Retinal pigment epithelial cell (primary cell): ENCODE measurements around the gene RPS6KB2.

Experiments used
- DNase-seq: peaks from one replicate; pipeline ENCODE4 v3.0.0-alpha.2; 2010; ENCODE audit warnings: low read depth
- H3K4me3 ChIP-seq: 2 replicates; pipeline ENCODE4 v1.5.1; 2011; ENCODE audit warnings: mild to moderate bottlenecking, low read length, control low read depth, moderate library complexity
- CTCF ChIP-seq: conservative IDR thresholded peaks from 2 replicates; pipeline ENCODE4 v1.5.1; 2011; ENCODE audit warnings: low read depth, low read length, control low read depth, inconsistent platforms

The RPS6KB2 gene

GRCh38 chr11:67404515-67405195, 23.6 kb upstream of the RPS6KB2 start:
- no peak overlapping the region for H3K4me3 ChIP-seq
- TF ChIP-seq CTCF, result no peak
- DNase-seq, result no peak

GRCh38 chr11:67405196-67405567, 23.1 kb upstream of the RPS6KB2 start:
- no peak overlapping the region for H3K4me3 ChIP-seq
- TF ChIP-seq CTCF, result no peak
- DNase-seq, result no peak

- TF ChIP-seq CTCF, result no peak
- H3K4me3 ChIP-seq, result no peak overlapping the region
- DNase-seq, result no peak
Observed at GRCh38 chr11:67405688-67406339, 22.5 kb upstream of the RPS6KB2 start.

GRCh38 chr11:67406420-67406968, 21.8 kb upstream of the RPS6KB2 start:
- no peak overlapping the region for H3K4me3 ChIP-seq
- DNase-seq, result no peak
- no peak for TF ChIP-seq CTCF

- no peak for DNase-seq
- H3K4me3 ChIP-seq, result no peak overlapping the region
- TF ChIP-seq CTCF, result peak; percentile 9
Observed at GRCh38 chr11:67406969-67407687, 21.2 kb upstream of the RPS6KB2 start.

GRCh38 chr11:67407688-67408163, 20.6 kb upstream of the RPS6KB2 start:
- TF ChIP-seq CTCF, result no peak
- DNase-seq, result no peak
- no peak overlapping the region for H3K4me3 ChIP-seq
